GM12864 (cell line): ENCODE results near the gene ZNF418.
A peak's percentile ranks its signal among the peaks of the same experiment; 100 is the strongest.
"Not testable (repeated sequence)": the region's sequence is repeated elsewhere in the genome, so short reads cannot be mapped to it uniquely, and the experiment has no call there.

Experiments used
- DNase-seq: peaks from one replicate; pipeline ENCODE4 v3.0.0-alpha.2; 2011; ENCODE audit warnings: low read depth
- H3K4me3 ChIP-seq: 2 replicates; pipeline ENCODE4 v1.5.1; 2011; ENCODE audit warnings: mild to moderate bottlenecking, low read depth, low read length, control low read depth
- CTCF ChIP-seq: IDR thresholded peaks from 2 replicates; pipeline ENCODE4 v1.5.1; 2011; ENCODE audit warnings: low read depth, mild to moderate bottlenecking, moderate library complexity, low read length, control low read depth, inconsistent platforms; ENCODE audit errors: missing control alignments

ZNF418 gene

GRCh38 chr19:57900311-57900710 is 34.9 kb downstream of the ZNF418 start:
- no peak for DNase-seq
- no peak for TF ChIP-seq CTCF
- H3K4me3 ChIP-seq, result no peak overlapping the region

GRCh38 chr19:57890706-57891105 is 44.5 kb downstream of the ZNF418 start:
- DNase-seq, H3K4me3 ChIP-seq: not testable (repeated sequence)

- peak; percentile 49 for DNase-seq
- peak; percentile 9 for TF ChIP-seq CTCF
- peak within 1 kb of the TSS; percentile 65 for H3K4me3 ChIP-seq
These were observed 46.5 kb downstream of the ZNF418 start, which contains the start of gene ZNF814 for GRCh38 chr19:57888560-57889231. Gene ZNF814 (minus strand): TSS chr19:57889037. CDS start chr19:57888802, 235 bp downstream.

GRCh38 chr19:57888107-57888559 is 47.1 kb downstream of the ZNF418 start:
- no peak for TF ChIP-seq CTCF
- H3K4me3 ChIP-seq, result peak overlapping the region; percentile 65
- DNase-seq, result no peak

- DNase-seq, result no peak
- no peak for TF ChIP-seq CTCF
- peak overlapping the region; percentile 65; the same call in 1 of the 2 replicates for H3K4me3 ChIP-seq
These were observed 47.8 kb downstream of the ZNF418 start for GRCh38 chr19:57887195-57887941.

GRCh38 chr19:57886046-57886445 is 49.2 kb downstream of the ZNF418 start:
- no peak overlapping the region for H3K4me3 ChIP-seq
- no peak for TF ChIP-seq CTCF
- DNase-seq, result no peak

GRCh38 chr19:57873883-57874799 is 61.1 kb downstream of the ZNF418 start:
- not testable (repeated sequence) for DNase-seq, H3K4me3 ChIP-seq
